NCI-H2196 treated with DMSO at 0.1 percent for 48 hours (cell line): Measurements from ENCODE around the gene ARHGAP27.

Experiments used
- DNase-seq: peaks from one replicate; lab custom pipeline; 2025; ENCODE audit not compliant: unreplicated experiment; lab: John Stamatoyannopoulos, UW

The ARHGAP27 gene

GRCh38 chr17:45430738-45431530 is 1.7 kb downstream of the ARHGAP27 start:
- DNase-seq = no peak

- DNase-seq = no peak
Observed at GRCh38 chr17:45430006-45430737, 2.5 kb downstream of the ARHGAP27 start.

- no peak for DNase-seq
Observed at GRCh38 chr17:45429339-45430005, 3.2 kb downstream of the ARHGAP27 start.

- DNase-seq = no peak
Observed at GRCh38 chr17:45428931-45429338, 3.7 kb downstream of the ARHGAP27 start.

- peak; percentile 73 for DNase-seq
Observed at GRCh38 chr17:45428050-45428617, 4.5 kb downstream of the ARHGAP27 start.

- DNase-seq = no peak
Observed at GRCh38 chr17:45427181-45427835, 5.4 kb downstream of the ARHGAP27 start.

- DNase-seq = no peak
Observed at GRCh38 chr17:45426561-45426960, 6.1 kb downstream of the ARHGAP27 start.

- no peak for DNase-seq
Observed at GRCh38 chr17:45425984-45426413, 6.7 kb downstream of the ARHGAP27 start.

- DNase-seq = peak; percentile 93
Observed at GRCh38 chr17:45425125-45425983, 7.3 kb downstream of the ARHGAP27 start.

GRCh38 chr17:45424769-45425124 is 7.9 kb downstream of the ARHGAP27 start:
- DNase-seq = no peak

- DNase-seq = no peak
Observed at GRCh38 chr17:45423975-45424335, 8.7 kb downstream of the ARHGAP27 start.

GRCh38 chr17:45423304-45423974 is 9.2 kb downstream of the ARHGAP27 start:
- DNase-seq = no peak

- no peak for DNase-seq
Observed at GRCh38 chr17:45414990-45415881, 17.4 kb downstream of the ARHGAP27 start.

GRCh38 chr17:45413498-45413923 is 19.2 kb downstream of the ARHGAP27 start:
- DNase-seq = no peak

GRCh38 chr17:45411348-45412105 is 21.1 kb downstream of the ARHGAP27 start:
- no peak for DNase-seq

GRCh38 chr17:45410144-45411091 is 22.3 kb downstream of the ARHGAP27 start:
- no peak for DNase-seq

- no peak for DNase-seq
Observed at GRCh38 chr17:45409659-45410076, 23.0 kb downstream of the ARHGAP27 start.
